A673 (cell line): ENCODE results near the gene LAMA5. TPM values are rescaled to one million over a fixed set of nuclear protein-coding genes. Genes with fewer than 3 reads are reported as not detected.
A peak's percentile ranks its signal among the peaks of the same experiment; 100 is the strongest.

Experiments used
- BruUV-seq: library from RNA; stranded (reverse); fragments of 400-500 nt; replicated peaks from 2 replicates; lab custom pipeline; 2021; lab: Mats Ljungman, UMichigan
- CTCF ChIA-PET: fragments of 300-600 bp; sonication (Branson Sonifier 250); formaldehyde crosslinking; loops from one replicate; lab custom pipeline; 2022; ENCODE audit warnings: antibody characterized with exemption; lab: Charles Lee
- POLR2A ChIA-PET: fragments of 300-600 bp; sonication (Branson Sonifier 250); formaldehyde crosslinking; loops from one replicate; lab custom pipeline; 2022; ENCODE audit warnings: antibody characterized with exemption; ENCODE audit not compliant: low non-redundant PET; lab: Charles Lee
- DNase-seq: peaks from one replicate; pipeline ENCODE4 v3.0.0-alpha.2; 2015; ENCODE audit warnings: low spot score
- H3K27ac ChIP-seq: fragments of 200-600 bp; sonication (generic); 2 replicates; pipeline ENCODE4 v1.5.1; 2016; ENCODE audit warnings: mixed run types, low read depth, mild to moderate bottlenecking, mixed read lengths, antibody characterized with exemption, low read length; ENCODE audit not compliant: poor library complexity, severe bottlenecking
- H3K27me3 ChIP-seq: fragments of 200-600 bp; sonication (generic); replicated peaks from 2 replicates; pipeline ENCODE4 v1.6.1; 2017; ENCODE audit warnings: mixed run types, low read depth, mild to moderate bottlenecking, mixed read lengths, antibody characterized with exemption, low read length; ENCODE audit not compliant: insufficient read depth, poor library complexity
- H3K36me3 ChIP-seq: fragments of 200-600 bp; sonication (generic); 2 replicates; pipeline ENCODE4 v1.6.1; 2016; ENCODE audit warnings: mixed run types, mild to moderate bottlenecking, mixed read lengths, antibody characterized with exemption, low read length; ENCODE audit not compliant: insufficient read depth, poor library complexity, severe bottlenecking
- H3K4me1 ChIP-seq: fragments of 200-600 bp; sonication (generic); 2 replicates; pipeline ENCODE4 v1.6.1; 2017; ENCODE audit warnings: mixed run types, mild to moderate bottlenecking, mixed read lengths, antibody characterized with exemption, low read length; ENCODE audit not compliant: insufficient read depth, poor library complexity, severe bottlenecking
- H3K4me3 ChIP-seq: fragments of 200-600 bp; sonication (generic); 2 replicates; pipeline ENCODE4 v1.5.1; 2016; ENCODE audit warnings: low read depth, mixed run types, mild to moderate bottlenecking, mixed read lengths, low read length; ENCODE audit not compliant: poor library complexity, severe bottlenecking
- H3K9me3 ChIP-seq: fragments of 200-600 bp; sonication (generic); 2 replicates; pipeline ENCODE4 v1.6.1; 2016; ENCODE audit warnings: mixed run types, low read depth, mild to moderate bottlenecking, mixed read lengths, antibody characterized with exemption, low read length; ENCODE audit not compliant: poor library complexity, severe bottlenecking
- EZH2 ChIP-seq: fragments of 200-600 bp; sonication (generic); IDR thresholded peaks from 2 replicates; pipeline ENCODE4 v1.6.1; 2017; ENCODE audit warnings: borderline replicate concordance, low read depth, mild to moderate bottlenecking, mixed read lengths, antibody characterized with exemption, low read length; ENCODE audit not compliant: poor library complexity, severe bottlenecking
- intact Hi-C: fragments of 100-400 bp; cut with micrococcal nuclease; formaldehyde crosslinking; loops from one replicate; pipeline ENCODE4 v1.10.0; 2022; ENCODE audit not compliant: unreplicated experiment
- total RNA-seq: library from RNA; stranded (reverse); gene quantifications from 2 replicates; pipeline ENCODE4 v1.2.3, GENCODE V29; 2021
- TF ChIP-seq, protein P1 (sequence below): fragments of 300-800, 200-600 bp; sonication (generic); conservative IDR thresholded peaks from 2 replicates; pipeline ENCODE4 v1.5.1; 2017; ENCODE audit warnings: low read depth, mild to moderate bottlenecking, antibody characterized with exemption, low read length, moderate library complexity, mixed read lengths

The LAMA5 gene
- total RNA-seq, 1 experiment from 2014 or later, result 4.2 TPM

- CTCF ChIA-PET, result no interaction called here
- TSS peak; percentile 35 for BruUV-seq
- POLR2A ChIA-PET, result no interaction called here
- TF ChIP-seq, protein P1, sequence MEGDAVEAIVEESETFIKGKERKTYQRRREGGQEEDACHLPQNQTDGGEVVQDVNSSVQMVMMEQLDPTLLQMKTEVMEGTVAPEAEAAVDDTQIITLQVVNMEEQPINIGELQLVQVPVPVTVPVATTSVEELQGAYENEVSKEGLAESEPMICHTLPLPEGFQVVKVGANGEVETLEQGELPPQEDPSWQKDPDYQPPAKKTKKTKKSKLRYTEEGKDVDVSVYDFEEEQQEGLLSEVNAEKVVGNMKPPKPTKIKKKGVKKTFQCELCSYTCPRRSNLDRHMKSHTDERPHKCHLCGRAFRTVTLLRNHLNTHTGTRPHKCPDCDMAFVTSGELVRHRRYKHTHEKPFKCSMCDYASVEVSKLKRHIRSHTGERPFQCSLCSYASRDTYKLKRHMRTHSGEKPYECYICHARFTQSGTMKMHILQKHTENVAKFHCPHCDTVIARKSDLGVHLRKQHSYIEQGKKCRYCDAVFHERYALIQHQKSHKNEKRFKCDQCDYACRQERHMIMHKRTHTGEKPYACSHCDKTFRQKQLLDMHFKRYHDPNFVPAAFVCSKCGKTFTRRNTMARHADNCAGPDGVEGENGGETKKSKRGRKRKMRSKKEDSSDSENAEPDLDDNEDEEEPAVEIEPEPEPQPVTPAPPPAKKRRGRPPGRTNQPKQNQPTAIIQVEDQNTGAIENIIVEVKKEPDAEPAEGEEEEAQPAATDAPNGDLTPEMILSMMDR, result no peak
- no peak for TF ChIP-seq EZH2
- peaks cover 18% of the 10 kb centered on the region for H3K4me1 ChIP-seq
- no peak for DNase-seq
- intact Hi-C loops, result no loop called here
- H3K27ac ChIP-seq, result peak overlapping the region; percentile 50
- peak overlapping the region; percentile 97 for H3K4me3 ChIP-seq
- H3K27me3 ChIP-seq, result no peaks in the 10 kb centered on the region
- H3K9me3 ChIP-seq, result no peaks in the 10 kb centered on the region
- peaks cover 50% of the 10 kb centered on the region for H3K36me3 ChIP-seq
These were observed 61.9 kb downstream of the LAMA5 start for GRCh38 chr20:62305149-62305764.

- Histone ChIP-seq H3K36me3 (peaks cover 50% of the 10 kb centered on the region), H3K9me3 (no peaks in the 10 kb centered on the region), H3K27ac (peak overlapping the region; percentile 96), H3K27me3 (no peaks in the 10 kb centered on the region), H3K4me1 (peaks cover 18% of the 10 kb centered on the region), H3K4me3 (peak overlapping the region; percentile 97)
- TF ChIP-seq EZH2, result no peak
- TF ChIP-seq, protein P1, result no peak
- BruUV-seq, result no TSS peak
- intact Hi-C loops, result no loop called here
- no peak for DNase-seq
- ChIA-PET CTCF (interaction anchor here (0.6 kb wide), 1 partner anchor 78 kb away, joined by 8 read pairs; no protein-coding TSS in a partner anchor), POLR2A (no interaction called here)
These were observed 62.6 kb downstream of the LAMA5 start for GRCh38 chr20:62304331-62305148.

DNA sequence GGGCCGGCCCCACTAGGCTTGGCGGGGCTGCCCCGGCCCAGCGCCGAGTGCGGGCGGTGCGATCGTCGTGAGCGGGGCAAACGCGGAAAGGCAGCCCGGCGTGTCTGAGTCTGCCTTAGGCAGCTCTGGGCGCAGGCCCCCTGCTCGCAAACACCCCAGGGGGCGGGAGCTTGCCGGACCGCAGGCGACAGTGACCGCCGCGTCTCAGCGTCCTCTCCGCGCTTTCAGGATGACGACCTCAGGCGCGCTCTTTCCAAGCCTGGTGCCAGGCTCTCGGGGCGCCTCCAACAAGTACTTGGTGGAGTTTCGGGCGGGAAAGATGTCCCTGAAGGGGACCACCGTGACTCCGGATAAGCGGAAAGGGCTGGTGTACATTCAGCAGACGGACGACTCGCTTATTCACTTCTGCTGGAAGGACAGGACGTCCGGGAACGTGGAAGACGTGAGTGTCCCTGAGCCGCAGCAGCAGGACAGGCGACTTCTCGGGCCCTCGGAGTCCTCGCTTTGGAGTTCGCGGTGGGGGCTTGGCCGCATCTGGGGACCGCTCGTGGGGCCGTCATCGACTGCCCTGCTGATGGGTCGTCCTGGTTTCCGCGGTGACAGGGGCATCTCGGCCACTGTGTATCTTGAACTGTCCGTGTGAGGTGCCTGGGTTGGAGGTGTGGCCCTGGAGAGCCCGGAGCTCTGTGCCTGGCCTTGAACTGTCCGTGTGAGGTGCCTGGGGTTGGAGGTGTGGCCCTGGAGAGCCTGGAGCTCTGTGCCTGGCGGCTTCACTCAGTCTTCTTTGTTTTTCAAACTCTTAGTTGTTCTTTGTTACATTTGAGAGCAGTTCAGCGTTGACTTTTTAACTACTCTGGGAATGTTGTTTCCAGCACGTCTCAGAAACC, 63.5 kb downstream of the LAMA5 start:
- Histone ChIP-seq H3K27ac (peak overlapping the region; percentile 96), H3K27me3 (no peaks in the 10 kb centered on the region), H3K9me3 (no peaks in the 10 kb centered on the region), H3K4me3 (peak overlapping the region; percentile 97), H3K4me1 (peaks cover 18% of the 10 kb centered on the region), H3K36me3 (peaks cover 46% of the 10 kb centered on the region)
- ChIA-PET POLR2A (no interaction called here), CTCF (interaction anchor here (0.6 kb wide), 1 partner anchor 79 kb away, joined by 8 read pairs; no protein-coding TSS in a partner anchor)
- intact Hi-C loops, result no loop called here
- TF ChIP-seq, protein P1, result no peak
- TF ChIP-seq EZH2, result no peak
- BruUV-seq, result no TSS peak
- no peak for DNase-seq
